GM19193 (cell line): ENCODE measurements around the gene KNDC1.

Experiments used
- POLR2A ChIP-seq: IDR thresholded peaks from 4 replicates; pipeline ENCODE4 v1.6.1; 2011; ENCODE audit not compliant: insufficient read depth, insufficient read length; ENCODE audit errors: extremely low read depth

Gene KNDC1, protein sequence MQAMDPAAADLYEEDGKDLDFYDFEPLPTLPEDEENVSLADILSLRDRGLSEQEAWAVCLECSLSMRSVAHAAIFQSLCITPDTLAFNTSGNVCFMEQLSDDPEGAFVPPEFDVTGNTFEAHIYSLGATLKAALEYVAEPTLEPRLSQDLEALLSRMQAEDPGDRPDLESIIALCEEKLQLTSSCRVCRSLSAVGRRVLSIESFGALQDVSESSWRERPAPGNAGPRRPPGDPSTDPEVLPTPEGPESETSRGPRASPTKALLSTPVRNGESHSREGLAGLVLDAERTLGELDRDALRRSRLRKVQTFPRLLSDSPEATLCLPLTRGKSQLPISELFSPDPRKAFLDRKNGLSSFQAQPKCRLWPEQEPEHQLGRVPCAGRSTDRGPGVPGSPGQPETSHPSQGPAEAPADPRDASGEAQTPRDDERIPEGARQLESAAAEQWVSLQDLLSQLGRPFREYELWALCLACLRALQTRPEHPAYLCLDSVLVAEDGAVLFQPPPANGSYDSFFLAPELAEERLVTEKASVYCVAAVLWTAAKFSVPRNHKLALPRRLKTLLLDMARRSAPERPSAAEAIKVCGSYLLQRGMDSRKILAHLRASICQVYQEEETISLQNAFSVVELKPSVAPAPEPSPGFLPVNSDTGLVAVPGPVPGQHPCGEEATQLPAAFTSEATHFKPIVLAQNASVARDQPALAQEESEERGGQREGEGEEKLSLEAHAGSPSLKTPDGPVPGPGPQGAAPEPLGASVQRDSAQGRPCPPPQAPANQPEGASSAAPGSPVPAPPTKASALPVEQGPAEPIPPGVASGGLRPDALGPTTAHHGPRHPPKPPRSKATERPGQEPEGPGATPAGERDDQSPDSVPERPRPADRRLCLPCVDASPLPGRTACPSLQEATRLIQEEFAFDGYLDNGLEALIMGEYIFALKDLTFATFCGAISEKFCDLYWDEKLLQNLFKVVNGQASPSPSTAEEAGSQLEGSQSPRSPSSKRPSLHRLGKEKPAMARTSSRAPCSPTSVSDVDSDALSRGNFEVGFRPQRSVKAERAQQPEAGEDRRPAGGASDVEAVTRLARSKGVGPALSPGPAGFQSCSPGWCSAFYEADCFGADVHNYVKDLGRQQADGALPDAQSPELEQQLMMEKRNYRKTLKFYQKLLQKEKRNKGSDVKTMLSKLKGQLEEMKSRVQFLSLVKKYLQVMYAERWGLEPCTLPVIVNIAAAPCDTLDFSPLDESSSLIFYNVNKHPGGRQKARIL (N-terminal part only)

DNA sequence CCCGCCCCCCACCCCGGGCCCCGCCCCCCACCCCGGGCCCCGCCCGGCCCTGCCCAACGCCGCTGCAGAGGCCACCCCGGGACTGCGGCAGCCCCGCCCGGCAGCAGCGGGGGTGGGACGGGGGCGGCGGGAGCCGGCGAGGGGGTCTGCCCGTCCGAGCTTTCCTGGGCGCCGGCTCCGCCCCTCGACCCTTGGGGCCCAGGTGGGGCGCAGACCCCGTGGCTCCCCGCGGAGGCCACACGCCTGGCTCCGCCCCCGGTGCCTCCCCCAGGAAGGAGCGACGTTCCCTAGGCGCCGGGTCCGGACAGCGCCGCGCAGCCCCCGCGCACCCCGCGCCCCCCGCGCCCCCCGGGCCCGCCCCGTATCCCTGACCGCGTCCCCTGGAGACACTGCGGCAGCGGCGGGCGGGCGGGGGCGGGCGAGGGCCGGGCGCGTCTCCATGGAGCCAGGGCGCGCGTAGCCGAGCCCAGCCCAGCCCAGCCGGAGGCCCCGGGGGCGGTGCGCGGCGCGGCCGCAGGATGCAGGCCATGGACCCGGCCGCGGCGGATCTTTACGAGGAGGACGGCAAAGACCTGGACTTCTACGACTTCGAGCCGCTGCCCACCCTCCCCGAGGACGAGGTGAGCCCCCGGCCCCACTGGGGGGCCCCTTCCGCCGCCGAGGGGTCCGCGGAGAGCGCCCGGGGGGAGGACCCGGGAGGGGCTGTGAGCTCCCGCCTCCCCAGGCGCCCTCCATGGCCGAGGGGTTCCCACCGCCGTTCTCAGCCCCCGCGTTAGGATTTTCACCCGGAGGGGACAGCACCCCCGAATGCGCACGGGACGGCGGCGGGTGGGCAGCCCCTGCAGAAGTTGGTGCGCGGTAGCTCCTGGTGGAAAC, at the start of gene KNDC1:
KNDC1 (plus strand) TSS at position 270 of the 876 bp plus-strand sequence; CDS start at position 519, 249 bp downstream.
- no peak for TF ChIP-seq POLR2A

DNA sequence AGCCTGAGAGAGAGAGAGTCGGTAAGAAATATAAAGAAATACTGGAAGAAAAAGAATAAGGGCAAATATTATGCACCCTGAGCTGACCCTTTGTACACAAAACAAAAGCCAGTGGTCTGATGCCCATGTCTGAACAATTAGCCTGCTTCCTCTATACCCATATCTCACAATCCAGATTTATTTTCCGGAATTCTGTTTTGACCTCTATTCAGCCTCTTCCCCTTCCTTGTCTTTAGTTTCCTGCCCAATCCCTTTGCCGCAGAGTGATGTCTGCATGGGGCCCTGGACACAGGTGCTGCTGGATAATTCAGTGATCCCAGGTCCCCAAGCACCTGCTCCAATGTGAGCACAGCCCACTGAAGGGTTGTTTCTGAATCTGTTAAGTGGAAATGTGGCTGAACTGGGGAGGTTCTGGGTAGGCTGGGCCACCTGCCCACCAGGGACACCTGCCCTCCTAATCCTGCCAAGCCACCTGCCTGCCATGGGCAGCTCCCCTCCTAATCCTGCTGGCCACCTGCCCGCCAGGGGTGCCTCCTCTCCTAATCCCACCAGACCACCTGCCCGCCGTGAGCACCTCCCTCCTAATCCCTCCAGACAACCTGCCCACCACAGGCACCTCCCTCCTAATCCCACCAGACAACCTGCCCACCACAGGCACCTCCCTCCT, 49.3 kb upstream of the KNDC1 start:
- no peak for TF ChIP-seq POLR2A

DNA sequence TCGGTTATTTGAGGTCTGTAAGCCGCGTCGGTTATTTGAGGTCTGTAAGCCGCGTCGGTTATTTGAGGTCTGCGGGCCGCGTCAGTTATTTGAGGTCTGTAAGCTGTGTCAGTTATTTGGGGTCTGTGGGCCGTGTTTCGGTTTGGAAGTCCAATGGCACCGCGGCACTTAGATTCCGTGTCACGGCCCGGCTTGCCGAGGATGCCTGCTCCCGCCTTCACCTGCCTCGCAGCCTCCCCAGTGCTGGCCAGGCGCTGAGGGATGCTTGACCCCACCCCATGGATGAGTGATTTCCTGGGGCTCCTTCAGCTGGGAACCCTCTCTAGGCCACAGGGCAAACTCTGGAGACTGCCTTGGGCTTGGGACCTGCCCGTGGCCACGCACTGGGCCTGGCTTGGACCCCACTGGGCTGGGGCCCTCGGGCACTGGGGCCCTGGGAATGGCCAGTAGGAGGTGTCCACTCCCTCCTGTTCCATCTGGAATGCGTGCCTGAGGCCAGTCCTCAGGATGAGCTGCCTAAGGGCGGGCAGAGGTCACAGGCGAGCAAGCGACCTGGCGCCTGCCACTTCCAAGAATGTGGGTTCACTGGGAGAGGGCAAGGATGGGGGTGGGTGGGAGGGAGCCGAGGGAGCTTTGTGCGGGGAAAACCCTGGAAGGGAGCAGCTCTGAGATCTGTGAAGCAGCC, 46.7 kb upstream of the KNDC1 start:
- no peak for TF ChIP-seq POLR2A

DNA sequence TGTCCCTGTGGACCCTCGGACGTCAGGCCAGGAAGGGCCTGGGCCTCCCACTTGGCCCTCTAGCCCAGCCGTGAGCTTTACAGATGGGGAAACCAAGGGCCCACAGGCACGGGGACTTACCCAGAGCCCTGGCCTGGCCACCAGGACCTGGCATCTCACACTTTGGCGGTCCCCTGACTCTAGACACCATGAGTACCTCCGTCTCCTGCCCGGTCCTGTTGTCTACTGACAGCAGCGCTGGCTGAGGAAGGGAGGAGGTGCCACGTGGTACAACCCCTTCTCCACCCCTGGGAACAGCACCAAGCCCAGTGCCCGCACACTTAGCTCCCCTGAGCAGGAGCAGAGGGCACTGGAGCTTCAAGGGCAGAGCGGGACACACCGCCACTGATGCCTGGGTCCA, 46.2 kb upstream of the KNDC1 start:
- no peak for TF ChIP-seq POLR2A

DNA sequence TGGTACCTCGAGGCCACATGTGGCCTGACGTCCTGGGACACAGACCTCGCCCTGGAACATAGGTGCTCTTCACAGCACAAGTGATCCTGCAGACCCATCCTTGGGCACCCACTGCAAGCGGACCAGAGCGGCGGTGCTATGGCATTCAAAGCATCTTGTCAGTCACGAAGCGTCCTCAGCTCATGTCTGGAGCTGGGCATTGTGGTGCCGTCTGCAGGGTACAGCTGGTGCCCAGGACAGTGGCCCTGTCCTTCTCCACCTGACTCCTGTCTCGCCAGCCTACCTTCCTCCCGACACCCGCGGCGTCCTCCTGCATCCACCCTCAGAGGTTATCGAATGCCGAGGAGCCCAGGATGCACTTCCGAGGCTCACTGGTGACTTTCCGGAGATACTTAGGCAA, 45.8 kb upstream of the KNDC1 start:
- TF ChIP-seq POLR2A = no peak

DNA sequence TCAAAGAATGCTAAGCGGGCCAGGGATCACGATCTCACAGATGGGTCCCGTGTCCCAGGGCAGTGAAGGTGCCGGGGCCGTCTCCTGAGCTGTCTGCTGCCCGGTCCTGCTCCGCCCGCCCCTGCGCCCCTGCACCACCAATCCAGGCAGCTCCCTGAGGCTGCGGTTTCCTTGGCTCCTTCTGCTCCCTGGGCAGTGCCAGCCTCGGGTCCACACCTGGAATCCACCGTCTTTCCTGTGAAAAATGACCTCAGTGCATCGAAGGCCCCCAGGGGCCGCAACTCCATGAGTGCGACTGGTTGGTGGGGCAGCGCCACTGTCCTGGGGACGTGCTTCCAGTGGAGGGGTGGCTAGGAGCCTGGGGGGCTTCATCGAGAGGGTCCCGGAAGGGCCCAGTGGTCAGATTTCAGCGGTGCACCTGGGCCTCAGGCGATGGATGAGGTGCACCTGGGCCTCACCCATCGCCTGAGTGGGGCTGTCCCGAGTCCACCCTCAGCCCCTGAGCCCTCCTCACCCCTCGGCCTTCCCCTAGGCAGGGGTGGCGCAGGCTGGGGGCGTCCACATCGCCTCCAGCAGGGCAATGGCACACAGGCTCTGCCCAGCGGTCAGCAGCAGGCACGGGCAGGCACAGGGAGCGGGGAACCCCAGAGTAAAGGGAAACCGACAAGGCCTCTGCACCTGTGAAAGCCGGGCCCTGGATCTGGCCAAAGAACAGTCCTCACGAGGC, 45.1 kb upstream of the KNDC1 start:
- no peak for TF ChIP-seq POLR2A

DNA sequence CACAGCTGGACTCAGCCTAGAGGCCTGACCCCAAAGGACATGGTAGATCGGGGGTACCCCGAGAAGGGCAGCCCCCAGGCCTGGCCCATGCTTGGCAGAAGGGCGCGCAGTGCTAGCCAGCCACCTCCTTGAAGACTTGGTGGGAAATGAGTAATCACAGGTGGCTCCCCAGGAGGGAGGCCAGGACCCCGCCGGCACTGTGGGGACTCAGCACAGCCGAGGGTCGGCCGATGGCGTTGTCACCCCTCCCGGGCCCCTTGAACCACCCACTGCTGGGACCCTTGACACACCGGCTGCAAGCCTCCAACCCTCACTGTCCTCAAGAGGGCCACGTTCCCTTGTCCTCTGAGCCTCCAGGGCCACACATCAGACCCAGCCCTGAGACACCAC, 44.6 kb upstream of the KNDC1 start:
- TF ChIP-seq POLR2A = no peak

DNA sequence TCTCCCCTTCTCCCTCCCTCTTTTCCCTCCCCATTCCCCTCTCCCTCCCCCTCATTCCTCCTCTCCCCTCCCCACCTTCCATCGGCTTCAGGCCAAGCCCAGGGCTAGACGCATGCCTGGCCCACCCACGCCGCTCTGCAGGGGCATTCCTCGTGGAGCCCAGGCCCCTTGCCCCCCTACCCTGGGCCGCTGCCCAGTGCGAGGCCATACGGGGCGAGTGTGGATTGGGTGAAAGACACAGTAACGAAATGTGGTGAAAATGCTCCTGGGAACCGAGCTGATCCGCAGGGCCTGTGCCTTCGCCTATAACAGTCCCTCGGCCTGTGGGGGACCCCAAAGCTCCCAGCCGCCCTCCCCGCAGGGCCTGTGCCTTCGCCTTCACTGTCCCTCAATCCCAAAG, 44.0 kb upstream of the KNDC1 start:
- no peak for TF ChIP-seq POLR2A

DNA sequence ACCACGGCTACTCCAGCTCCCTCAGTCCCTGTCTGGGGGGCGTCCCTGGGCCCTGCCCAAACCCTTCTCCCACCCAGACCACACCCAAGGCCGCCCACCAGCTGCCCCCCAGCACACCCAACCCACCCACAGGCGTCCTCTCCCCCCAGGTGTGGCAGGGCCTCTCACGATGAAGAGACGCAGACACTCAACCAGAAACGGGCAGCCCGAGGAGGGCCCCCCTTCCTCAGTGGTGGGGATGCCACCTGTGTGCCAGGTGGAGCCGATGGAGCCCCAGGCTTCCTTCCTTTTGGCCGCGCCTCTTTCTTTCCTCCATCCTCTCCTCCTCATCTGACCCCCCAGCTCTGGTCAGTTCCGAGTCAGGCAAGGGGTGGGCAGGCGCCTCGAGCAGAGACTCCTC, 43.6 kb upstream of the KNDC1 start:
- TF ChIP-seq POLR2A = no peak

DNA sequence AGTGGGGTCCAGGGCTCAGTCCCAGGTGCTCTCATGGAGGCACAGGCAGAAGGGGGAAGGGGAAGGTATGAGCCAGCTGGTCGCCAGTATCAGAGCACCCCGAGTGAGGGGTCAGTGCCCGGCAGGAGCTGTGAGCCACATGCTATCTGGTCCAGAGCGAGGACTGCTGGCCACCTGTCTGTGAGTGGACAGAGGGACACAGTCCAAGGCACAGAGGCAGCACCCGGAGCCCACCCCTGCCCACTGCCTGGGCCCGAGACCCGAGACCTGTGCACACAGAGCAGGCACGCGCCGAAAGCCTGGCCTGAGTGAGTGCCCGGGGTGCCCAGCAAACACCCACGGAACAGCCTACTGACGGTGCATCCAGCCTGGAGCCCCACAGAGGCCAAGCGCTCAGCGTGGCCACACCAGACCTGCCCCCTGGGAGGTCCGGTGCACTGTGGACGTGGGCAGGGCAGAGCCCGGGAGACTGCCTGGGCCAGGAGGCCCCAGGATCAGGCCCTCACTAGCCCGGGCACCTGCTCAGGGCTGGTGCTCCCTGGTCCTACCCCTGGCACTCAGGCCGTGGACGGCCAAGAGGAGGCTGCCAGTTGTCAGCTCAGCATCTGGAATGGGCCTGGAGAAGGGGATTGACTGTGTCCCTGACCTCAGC, 42.9 kb upstream of the KNDC1 start:
- no peak for TF ChIP-seq POLR2A

DNA sequence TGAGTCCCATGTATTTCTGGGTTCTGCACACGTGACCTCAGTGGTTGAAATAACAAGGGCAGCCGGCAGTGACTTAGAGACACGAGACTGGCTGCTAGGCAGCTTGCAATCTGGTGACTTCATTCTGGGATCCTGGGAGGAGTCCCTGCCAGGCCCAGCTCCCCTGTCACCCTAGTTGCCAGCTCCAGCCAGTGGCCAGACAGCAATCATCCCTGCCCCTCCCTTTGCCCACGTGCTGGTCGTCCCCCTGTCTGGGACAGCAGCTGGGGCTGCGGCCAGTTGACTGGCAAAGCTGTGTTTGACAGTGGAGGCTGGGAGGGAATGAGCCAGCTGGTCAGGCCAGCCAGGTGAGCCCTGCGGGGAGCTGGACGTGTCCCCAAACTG, 42.3 kb upstream of the KNDC1 start:
- TF ChIP-seq POLR2A = no peak

DNA sequence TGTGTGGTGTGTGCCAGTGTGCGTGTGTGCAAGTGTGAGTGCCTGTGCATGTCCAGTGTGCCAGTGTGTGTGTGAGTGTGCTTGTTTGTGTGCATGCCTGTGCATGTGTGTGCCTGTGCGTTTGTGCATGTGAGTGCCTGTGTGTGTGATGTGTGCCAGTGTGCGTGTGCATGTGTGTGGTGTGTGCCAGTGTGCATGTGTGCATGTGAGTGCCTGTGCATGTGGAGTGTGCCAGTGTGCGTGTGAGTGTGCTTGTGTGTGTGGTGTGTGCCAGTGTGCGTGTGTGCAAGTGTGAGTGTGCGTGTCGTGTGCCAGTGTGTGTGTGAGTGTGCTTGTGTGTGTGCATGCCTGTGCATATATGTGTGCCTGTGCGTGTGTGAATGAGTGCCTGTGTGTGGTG, 38.5 kb upstream of the KNDC1 start:
- TF ChIP-seq POLR2A = no peak

DNA sequence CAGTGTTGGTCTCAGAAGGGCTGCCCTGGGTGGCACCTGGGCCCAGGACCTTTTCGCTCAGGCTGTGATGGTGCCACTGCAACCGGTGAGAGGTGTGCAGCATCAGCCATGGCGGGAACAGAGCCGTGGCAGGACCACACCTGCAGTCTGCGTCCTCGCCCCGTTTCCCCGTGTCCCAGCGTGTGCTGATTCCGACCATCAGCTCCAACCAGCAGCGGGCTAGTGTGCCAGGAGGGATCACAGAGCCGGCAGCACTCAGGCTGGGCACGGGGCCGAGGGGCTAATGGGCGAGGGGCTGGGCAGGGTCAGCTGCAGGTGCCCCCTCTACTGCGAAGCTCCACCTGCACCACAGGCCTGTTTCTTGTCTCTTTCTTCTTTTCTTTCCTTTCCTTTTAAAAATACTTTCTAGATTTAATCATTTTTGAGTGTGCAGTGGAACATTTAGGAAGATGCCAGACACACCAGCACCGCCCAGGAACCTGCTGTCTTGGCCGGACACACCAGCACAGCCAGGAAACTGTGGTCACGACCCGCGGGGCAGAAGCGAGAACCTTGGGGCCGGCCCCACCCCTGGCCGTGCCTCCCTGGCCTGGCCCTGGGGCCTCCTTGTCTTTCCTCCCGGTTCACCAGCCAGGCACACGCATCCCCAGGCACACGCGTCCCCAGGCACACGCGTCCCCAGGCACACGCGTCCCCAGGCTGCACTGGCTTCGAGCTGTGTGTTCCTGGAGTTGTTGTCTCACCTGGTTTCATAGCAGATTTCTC, 37.7 kb upstream of the KNDC1 start:
- TF ChIP-seq POLR2A = no peak
